ENCODE results near the gene ZFP62.
"Not testable (repeated sequence)": the region's sequence is repeated elsewhere in the genome, so short reads cannot be mapped to it uniquely, and the experiment has no call there.

Gene ZFP62

DNA sequence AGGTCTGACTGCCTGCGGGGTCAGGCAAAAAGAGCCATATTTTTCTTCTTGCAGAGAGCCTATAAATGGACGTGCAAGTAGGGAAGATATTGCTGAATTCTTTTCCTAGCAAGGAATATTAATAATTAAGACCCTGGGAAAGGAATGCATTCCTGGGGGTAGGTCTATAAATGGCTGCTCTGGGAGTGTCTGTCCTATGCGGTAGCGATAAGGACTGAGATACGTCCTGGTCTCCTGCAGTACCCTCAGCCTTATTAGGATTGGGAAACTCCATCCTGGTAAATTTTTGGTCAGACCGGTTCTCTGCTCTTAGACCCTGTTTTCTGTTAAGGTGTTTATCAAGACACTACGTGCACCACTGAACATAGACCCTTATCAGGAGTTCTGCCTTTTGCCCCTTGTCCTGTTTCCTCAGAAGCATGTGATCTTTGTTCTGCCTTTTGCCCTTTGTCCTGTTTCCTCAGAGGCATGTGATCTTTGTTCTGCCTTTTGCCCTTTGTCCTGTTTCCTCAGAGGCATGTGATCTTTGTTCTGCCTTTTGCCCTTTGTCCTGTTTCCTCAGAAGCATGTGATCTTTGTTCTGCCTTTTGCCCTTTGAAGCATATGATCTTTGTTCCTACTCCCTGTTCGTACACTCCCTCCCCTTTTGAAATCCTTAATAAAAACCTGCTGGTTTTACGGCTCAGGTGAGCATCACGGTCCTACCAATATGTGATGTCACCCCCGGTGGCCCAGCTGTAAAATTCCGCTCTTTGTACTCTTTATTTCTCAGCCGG, 32.1 kb downstream of the ZFP62 start:
- not testable (repeated sequence) for DNase-seq

DNA sequence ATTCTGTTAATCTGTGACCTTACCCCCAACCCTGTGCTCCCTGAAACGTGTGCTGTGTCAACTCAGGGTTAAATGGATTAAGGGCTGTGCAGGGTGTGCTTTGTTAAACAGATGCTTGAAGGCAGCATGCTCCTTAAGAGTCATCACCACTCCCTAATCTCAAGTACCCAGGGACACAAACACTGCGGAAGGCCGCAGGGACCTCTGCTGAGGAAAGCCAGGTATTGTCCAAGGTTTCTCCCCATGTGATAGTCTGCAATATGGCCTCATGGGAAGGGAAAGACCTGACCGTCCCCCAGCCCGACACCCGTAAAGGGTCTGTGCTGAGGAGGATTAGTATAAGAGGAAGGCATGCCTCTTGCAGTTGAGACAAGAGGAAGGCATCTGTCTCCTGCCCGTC, 33.7 kb downstream of the ZFP62 start:
- DNase-seq, result not testable (repeated sequence)

DNA sequence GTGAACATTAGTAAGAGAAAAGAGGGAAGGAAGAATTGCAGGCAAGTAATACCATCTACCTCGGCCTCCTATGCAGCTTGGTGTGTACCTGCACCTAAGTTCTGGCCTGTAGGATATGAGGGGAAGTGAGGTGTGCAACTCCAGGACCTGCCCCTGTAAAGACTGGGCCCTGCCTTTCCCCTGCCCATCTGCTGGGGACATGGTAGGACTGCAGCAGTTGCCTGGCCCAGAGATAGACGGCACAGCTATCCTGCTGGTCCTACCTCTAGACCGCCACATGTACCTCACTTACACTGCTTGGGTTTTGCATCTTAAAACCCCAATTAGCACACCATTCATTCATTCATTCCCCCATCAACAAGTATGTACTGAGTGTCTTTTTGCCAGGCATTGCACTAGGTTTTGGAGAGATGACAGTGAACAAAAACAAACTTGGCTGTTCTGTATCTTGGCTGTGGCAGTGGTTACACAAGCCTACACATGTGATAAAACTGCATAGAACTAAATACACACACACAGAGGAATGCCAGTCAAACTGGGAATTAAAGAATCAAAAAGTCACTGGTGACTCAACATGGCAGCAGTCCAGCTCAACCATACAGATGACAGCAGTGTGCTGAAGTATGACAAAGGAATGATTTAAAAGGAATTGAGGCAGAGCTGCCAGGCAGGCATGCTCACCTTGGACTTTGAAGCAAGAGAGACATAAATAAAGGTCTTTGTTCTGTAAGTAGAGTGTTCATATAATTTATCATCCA, 35.1 kb downstream of the ZFP62 start:
- peak; percentile 9 for DNase-seq

DNA sequence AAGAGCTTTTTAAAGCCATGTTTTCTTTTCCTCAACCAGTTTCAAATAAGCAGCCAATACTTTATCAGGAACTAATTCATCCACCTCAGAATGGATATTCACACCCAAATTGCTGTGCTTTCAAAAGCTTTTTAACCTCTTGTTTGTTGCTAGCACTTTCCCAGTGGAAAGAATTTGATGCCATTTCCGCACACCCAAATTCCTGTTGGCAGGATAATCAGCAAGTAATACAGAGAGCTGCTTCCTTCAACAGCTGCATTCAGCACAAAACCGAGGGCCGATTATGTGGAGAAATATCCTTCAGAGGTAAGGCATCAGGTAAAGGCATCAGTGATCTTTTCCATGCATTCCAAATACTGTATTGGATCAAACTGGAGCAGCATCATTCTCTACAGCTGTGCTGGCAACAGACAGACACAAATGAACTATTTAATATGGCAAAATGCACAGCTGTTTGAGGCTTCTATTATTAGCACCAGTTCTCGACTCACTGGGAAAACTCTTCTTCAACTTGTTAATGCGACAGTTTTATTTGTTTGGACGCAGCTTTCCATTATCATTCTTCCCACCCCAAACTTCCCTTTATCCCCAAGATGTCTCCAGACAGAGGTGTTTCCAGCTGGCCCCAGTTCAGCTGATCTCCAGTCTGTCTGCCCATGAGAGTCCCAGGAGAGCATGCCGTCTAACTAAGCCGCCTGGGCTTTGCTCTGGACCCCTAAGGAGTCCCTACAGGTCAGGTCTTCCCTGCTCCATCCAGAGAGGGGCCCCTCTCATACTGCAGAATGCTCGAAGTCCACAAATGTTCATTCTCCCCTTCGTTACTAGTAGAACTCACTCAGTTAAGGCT, 36.2 kb downstream of the ZFP62 start:
- no peak for DNase-seq

- no peak for DNase-seq
These were observed 37.0 kb downstream of the ZFP62 start for GRCh38 chr5:180823940-180824629.

DNA sequence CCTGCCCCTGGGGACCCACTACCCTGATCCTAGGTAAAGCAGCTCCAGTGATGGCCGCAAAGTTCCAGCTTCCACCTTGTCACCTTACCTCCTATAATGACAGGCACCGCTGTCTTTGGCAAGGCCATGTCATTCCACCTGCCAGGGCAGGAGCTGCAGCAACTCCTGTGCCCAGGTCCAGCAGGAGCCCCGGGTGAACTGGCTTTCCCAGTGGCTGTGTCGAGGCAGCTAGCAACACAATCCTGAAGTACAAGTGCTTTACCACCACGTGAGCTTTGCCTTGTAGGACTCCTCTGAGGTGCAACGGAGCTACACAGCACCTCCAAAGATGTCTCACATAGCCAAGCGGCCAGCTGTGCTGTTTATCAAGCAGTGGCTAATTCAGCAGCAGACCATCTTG, 37.7 kb downstream of the ZFP62 start:
- no peak for DNase-seq

DNA sequence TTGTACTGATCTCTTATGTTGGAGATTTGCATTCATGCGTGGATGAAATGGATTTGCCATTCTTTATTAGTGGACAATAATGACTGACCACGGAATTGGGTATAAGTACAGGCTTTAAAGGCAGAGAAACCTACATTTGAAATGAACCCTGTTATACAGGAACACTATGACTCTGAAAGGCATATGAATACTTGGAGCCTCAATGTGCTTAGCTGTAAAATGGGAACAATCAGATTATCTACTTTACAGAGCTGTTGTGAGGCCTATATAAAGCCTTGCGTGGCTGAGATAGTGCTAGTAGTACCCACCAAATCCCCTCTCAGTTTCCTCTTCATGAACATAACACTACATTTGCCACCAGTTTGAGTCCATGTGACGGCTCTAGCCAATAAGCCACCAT, 39.5 kb downstream of the ZFP62 start:
- no peak for DNase-seq

GRCh38 chr5:180820788-180821321, 40.2 kb downstream of the ZFP62 start:
- DNase-seq, result peak; percentile 45

DNA sequence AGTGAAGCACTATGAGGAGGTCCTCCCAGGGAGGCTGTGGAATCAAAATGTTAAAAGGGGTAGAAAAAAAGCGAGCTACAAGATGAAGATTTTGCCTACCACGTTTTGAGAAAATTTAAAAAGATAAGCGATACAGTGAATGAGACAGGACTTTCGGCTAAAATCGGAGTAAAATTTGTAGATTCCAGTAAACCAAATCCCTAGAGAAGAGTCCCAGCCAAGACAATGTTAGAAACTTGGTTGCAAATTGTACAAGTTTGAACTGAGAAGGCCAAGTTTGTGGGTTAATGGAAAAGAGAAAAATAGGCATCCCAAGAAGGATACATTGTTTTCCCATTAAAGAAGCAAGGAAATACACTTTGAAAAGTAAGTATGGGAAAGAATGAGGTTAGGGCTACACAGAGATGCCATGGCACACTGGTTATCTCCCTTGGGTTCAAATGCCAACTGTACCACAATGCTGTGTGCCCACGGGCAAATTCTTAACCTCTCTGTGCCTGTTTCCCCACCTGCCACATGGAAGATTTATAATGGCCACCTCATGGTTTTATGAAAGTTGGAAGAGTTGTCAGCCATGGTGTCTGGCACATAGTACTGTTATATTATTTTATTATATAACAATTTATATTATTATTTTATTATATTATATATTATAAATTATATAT, 42.3 kb downstream of the ZFP62 start:
- DNase-seq, result no peak

GRCh38 chr5:180817893-180818674, 43.0 kb downstream of the ZFP62 start:
- no peak for DNase-seq

GRCh38 chr5:180816608-180817534, 44.2 kb downstream of the ZFP62 start:
- DNase-seq, result peak; percentile 11

GRCh38 chr5:180815293-180815917, 45.7 kb downstream of the ZFP62 start:
- DNase-seq, result no peak

GRCh38 chr5:180813420-180813819, 47.7 kb downstream of the ZFP62 start:
- no peak for DNase-seq

GRCh38 chr5:180811623-180812124, 49.4 kb downstream of the ZFP62 start:
- no peak for DNase-seq

- DNase-seq, result no peak
These were observed 50.0 kb downstream of the ZFP62 start for GRCh38 chr5:180810959-180811622.

- DNase-seq, result peak; percentile 97
These were observed 50.7 kb downstream of the ZFP62 start for GRCh38 chr5:180810210-180810958.

DNA sequence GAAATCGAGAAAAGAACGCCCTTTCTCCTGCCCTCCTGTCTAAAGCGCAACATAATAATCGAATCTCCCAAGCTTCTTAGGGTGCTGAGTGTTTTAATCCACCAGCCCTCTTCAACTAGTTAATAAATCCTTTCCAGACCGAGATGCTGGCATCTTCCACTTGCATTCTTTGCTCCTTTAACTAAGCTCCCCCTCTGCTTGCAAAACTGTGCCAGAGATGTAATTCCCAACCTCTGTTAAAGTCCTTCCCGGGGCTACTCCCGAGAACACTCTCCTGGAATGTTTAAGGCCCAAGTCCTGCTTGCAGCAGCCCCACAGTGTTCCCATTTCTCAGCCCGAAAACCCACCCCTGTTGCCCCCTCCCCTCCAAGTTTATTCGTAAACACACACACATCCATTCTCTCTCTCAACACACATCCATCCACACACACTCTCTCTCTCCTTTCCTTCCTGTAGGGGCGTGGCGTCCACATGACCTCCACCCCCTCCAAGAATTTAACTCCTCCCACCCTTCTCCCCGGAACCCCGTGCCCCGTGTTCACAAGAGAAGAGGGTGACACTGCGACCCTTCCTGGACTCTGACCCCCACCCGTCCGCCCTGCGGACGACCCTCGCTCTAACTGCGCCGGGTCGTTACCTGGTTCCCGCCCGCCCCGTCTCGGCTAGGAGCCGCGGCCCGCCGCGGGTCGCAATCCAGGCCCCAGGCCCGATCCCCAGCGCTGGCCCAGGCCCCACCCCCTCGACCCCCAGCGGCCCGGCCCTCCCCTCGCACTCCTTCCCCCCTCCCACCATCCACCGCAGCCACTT, 51.5 kb downstream of the ZFP62 start:
- peak; percentile 91 for DNase-seq

Measured in NCI-H69 (cell line).